OCI-LY3 (cell line): ENCODE measurements around the gene DIAPH2.

ENCODE experiments used
- H2AFZ ChIP-seq: fragments of 200-600, 300-600 bp; shearing (Covaris generic); 2 replicates; pipeline ENCODE4 v1.6.0; 2014; ENCODE audit warnings: antibody characterized with exemption, low read depth, low read length
- H3K27ac ChIP-seq: fragments of 200-600, 300-600 bp; sonication (generic); 2 replicates; pipeline ENCODE4 v1.5.1; 2014; ENCODE audit warnings: mild to moderate bottlenecking, low read length, moderate library complexity, mixed read lengths
- H3K27me3 ChIP-seq: fragments of 200-600, 300-600 bp; sonication (generic); 2 replicates; pipeline ENCODE4 v1.6.1; 2014; ENCODE audit warnings: low read depth, low read length, mixed read lengths
- H3K36me3 ChIP-seq: fragments of 200-600, 300-600 bp; sonication (generic); replicated peaks from 2 replicates; pipeline ENCODE3; 2014; ENCODE audit warnings: low read depth, low read length, mixed read lengths
- H3K4me1 ChIP-seq: fragments of 300-600, 200-600 bp; sonication (generic); 2 replicates; pipeline ENCODE4 v1.6.1; 2014; ENCODE audit warnings: low read length, mixed read lengths
- H3K4me2 ChIP-seq: fragments of 200-600, 300-600 bp; sonication (generic); 2 replicates; pipeline ENCODE4 v1.6.1; 2014; ENCODE audit warnings: low read length, mixed read lengths
- H3K4me3 ChIP-seq: fragments of 300-600, 200-600 bp; sonication (generic); 2 replicates; pipeline ENCODE4 v1.5.1; 2014; ENCODE audit warnings: antibody characterized with exemption, mild to moderate bottlenecking, low read length, moderate library complexity
- H3K79me2 ChIP-seq: fragments of 300-600, 200-600 bp; shearing (Covaris generic); 2 replicates; pipeline ENCODE4 v1.6.1; 2014; ENCODE audit warnings: mild to moderate bottlenecking, low read length, mixed read lengths
- H3K9ac ChIP-seq: fragments of 300-600, 200-600 bp; shearing (Covaris generic); 2 replicates; pipeline ENCODE4 v1.6.0; 2014; ENCODE audit warnings: mild to moderate bottlenecking, low read length, moderate library complexity
- H3K9me3 ChIP-seq: fragments of 200-600, 300-600 bp; shearing (Covaris generic); 2 replicates; pipeline ENCODE4 v1.6.1; 2014; ENCODE audit warnings: low read length, mixed read lengths; ENCODE audit not compliant: insufficient read depth
- H4K20me1 ChIP-seq: fragments of 200-600, 300-600 bp; sonication (generic); 2 replicates; pipeline ENCODE4 v1.6.1; 2016; ENCODE audit warnings: low read length, mixed read lengths; ENCODE audit not compliant: insufficient read depth
- EZH2phosphoT487 ChIP-seq: fragments of 200-600 bp; shearing (Covaris generic); IDR thresholded peaks from 2 replicates; pipeline ENCODE4 v1.6.1; 2018; ENCODE audit warnings: antibody characterized with exemption, mixed run types, low read depth
- TF ChIP-seq, protein P1 (sequence below): fragments of 200-600, 300-600 bp; sonication (generic); IDR thresholded peaks from 2 replicates; pipeline ENCODE4 v1.5.1; 2014; ENCODE audit warnings: antibody characterized with exemption, low read length, low read depth

Gene DIAPH2

GRCh38 chrX:97320305-97320704, 635.7 kb downstream of the DIAPH2 start:
- H3K4me3 ChIP-seq: no peak overlapping the region
- H2AFZ ChIP-seq: no peak overlapping the region
- no peaks in the 10 kb centered on the region for H3K79me2 ChIP-seq
- no peak overlapping the region for H3K9ac ChIP-seq
- no peaks in the 10 kb centered on the region for H3K27me3 ChIP-seq
- no peaks in the 10 kb centered on the region for H3K9me3 ChIP-seq
- no peak overlapping the region for H3K4me2 ChIP-seq
- H3K4me1 ChIP-seq: no peaks in the 10 kb centered on the region
- H3K27ac ChIP-seq: no peak overlapping the region
- no peaks in the 10 kb centered on the region for H3K36me3 ChIP-seq
- no peaks in the 10 kb centered on the region for H4K20me1 ChIP-seq
- no peak for TF ChIP-seq EZH2phosphoT487
- TF ChIP-seq, protein P1, sequence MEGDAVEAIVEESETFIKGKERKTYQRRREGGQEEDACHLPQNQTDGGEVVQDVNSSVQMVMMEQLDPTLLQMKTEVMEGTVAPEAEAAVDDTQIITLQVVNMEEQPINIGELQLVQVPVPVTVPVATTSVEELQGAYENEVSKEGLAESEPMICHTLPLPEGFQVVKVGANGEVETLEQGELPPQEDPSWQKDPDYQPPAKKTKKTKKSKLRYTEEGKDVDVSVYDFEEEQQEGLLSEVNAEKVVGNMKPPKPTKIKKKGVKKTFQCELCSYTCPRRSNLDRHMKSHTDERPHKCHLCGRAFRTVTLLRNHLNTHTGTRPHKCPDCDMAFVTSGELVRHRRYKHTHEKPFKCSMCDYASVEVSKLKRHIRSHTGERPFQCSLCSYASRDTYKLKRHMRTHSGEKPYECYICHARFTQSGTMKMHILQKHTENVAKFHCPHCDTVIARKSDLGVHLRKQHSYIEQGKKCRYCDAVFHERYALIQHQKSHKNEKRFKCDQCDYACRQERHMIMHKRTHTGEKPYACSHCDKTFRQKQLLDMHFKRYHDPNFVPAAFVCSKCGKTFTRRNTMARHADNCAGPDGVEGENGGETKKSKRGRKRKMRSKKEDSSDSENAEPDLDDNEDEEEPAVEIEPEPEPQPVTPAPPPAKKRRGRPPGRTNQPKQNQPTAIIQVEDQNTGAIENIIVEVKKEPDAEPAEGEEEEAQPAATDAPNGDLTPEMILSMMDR: no peak

- Histone ChIP-seq H3K4me2 (no peak overlapping the region), H3K27ac (no peak overlapping the region), H3K27me3 (no peaks in the 10 kb centered on the region), H3K9me3 (no peaks in the 10 kb centered on the region), H2AFZ (no peak overlapping the region), H3K36me3 (no peaks in the 10 kb centered on the region), H3K4me3 (no peak overlapping the region), H3K4me1 (peaks cover 9% of the 10 kb centered on the region), H3K79me2 (no peaks in the 10 kb centered on the region), H4K20me1 (no peaks in the 10 kb centered on the region), H3K9ac (no peak overlapping the region)
- TF ChIP-seq, protein P1: no peak
- no peak for TF ChIP-seq EZH2phosphoT487
These were observed 637.8 kb downstream of the DIAPH2 start for GRCh38 chrX:97322401-97322800.

DNA sequence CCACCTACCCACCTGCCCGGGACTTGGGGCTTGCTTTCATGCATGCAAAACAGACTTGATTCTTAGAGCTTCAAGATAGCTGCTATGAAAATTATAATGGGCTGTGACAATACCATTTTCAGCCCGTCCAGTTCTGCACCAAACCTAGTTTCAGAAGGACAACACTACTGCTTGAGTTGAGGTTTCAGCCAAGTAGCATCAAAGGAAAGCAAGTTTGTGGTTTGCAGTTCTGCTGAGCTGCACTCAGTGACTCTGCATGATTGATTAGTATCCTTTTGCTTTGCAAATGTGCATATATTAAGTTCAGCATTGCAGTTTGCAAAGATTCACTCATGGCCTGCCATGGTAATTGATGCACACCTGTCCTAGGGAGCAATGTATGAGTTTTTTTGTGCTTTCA, 641.8 kb downstream of the DIAPH2 start:
- no peaks in the 10 kb centered on the region for H3K9me3 ChIP-seq
- no peak overlapping the region for H3K27ac ChIP-seq
- 0 out of 2 replicates have a peak overlapping the region, but pooled peaks have one; percentile 22 for H3K4me2 ChIP-seq
- H3K4me3 ChIP-seq: no peak overlapping the region
- H3K27me3 ChIP-seq: no peaks in the 10 kb centered on the region
- H3K36me3 ChIP-seq: no peaks in the 10 kb centered on the region
- no peak overlapping the region for H2AFZ ChIP-seq
- H3K4me1 ChIP-seq: peaks cover 9% of the 10 kb centered on the region
- no peaks in the 10 kb centered on the region for H4K20me1 ChIP-seq
- H3K9ac ChIP-seq: no peak overlapping the region
- H3K79me2 ChIP-seq: no peaks in the 10 kb centered on the region
- TF ChIP-seq, protein P1: no peak
- TF ChIP-seq EZH2phosphoT487: no peak

- no peak overlapping the region for H3K4me3 ChIP-seq
- no peaks in the 10 kb centered on the region for H3K79me2 ChIP-seq
- H3K27ac ChIP-seq: no peak overlapping the region
- H2AFZ ChIP-seq: no peak overlapping the region
- no peak overlapping the region for H3K4me2 ChIP-seq
- no peaks in the 10 kb centered on the region for H3K36me3 ChIP-seq
- H3K4me1 ChIP-seq: peaks cover 9% of the 10 kb centered on the region
- TF ChIP-seq, protein P1: no peak
- TF ChIP-seq EZH2phosphoT487: no peak
- no peaks in the 10 kb centered on the region for H3K27me3 ChIP-seq
- H3K9ac ChIP-seq: no peak overlapping the region
- no peaks in the 10 kb centered on the region for H3K9me3 ChIP-seq
- no peaks in the 10 kb centered on the region for H4K20me1 ChIP-seq
These were observed 644.3 kb downstream of the DIAPH2 start for GRCh38 chrX:97328853-97329390.
